HG03432 (cell line): ENCODE data around the gene CDK2.
"Not testable (repeated sequence)": the region's sequence is repeated elsewhere in the genome, so short reads cannot be mapped to it uniquely, and the experiment has no call there.

Source experiments
- ATAC-seq: cut with Tn5 transposase; IDR thresholded peaks from one replicate; pipeline ENCODE4 v1.9.1; 2021; ENCODE audit warnings: mild to moderate bottlenecking, moderate library complexity; ENCODE audit not compliant: unreplicated experiment

Gene CDK2

GRCh38 chr12:55966408-55967281 lies at the start of gene CDK2:
TSS of gene CDK2 (plus strand) at chr12:55966830. CDS start at chr12:55967009, 179 bp downstream.
- ATAC-seq = peak; percentile 97

- ATAC-seq = not testable (repeated sequence)
These were observed 47.6 kb upstream of the CDK2 start for GRCh38 chr12:55919032-55919431.

GRCh38 chr12:55922126-55922525 lies 44.5 kb upstream of the CDK2 start:
- ATAC-seq = no peak

- not testable (repeated sequence) for ATAC-seq
These were observed 43.0 kb upstream of the CDK2 start for GRCh38 chr12:55923648-55924047.

- ATAC-seq = no peak
These were observed 41.3 kb upstream of the CDK2 start for GRCh38 chr12:55925371-55925770.

GRCh38 chr12:55925870-55926737 lies 40.5 kb upstream of the CDK2 start:
- peak; percentile 11 for ATAC-seq

- peak; percentile 55 for ATAC-seq
These were observed 39.7 kb upstream of the CDK2 start for GRCh38 chr12:55926738-55927587.

GRCh38 chr12:55927588-55928502 lies 38.8 kb upstream of the CDK2 start, which contains the start of gene PYM1:
TSS of gene PYM1 (minus strand) at chr12:55927894. CDS start at chr12:55927761, 133 bp downstream.
- peak; percentile 39 for ATAC-seq

- ATAC-seq = peak; percentile 34
These were observed 37.3 kb upstream of the CDK2 start for GRCh38 chr12:55929306-55929791.

- ATAC-seq = peak; percentile 18
These were observed 35.8 kb upstream of the CDK2 start, which contains the start of gene DGKA for GRCh38 chr12:55930771-55931316. TSS of gene DGKA (plus strand) at chr12:55931162. CDS start at chr12:55936504, 5,342 bp downstream.

GRCh38 chr12:55931317-55931779 lies 35.3 kb upstream of the CDK2 start:
- ATAC-seq = no peak

GRCh38 chr12:55931780-55932550 lies 34.7 kb upstream of the CDK2 start:
- ATAC-seq = no peak

GRCh38 chr12:55932551-55932910 lies 34.1 kb upstream of the CDK2 start:
- ATAC-seq = no peak

GRCh38 chr12:55933169-55933798 lies 33.3 kb upstream of the CDK2 start:
- no peak for ATAC-seq

GRCh38 chr12:55933799-55934742 lies 32.6 kb upstream of the CDK2 start:
- ATAC-seq = no peak

- ATAC-seq = no peak
These were observed 31.9 kb upstream of the CDK2 start for GRCh38 chr12:55934773-55935172.

GRCh38 chr12:55935738-55936151 lies 30.9 kb upstream of the CDK2 start:
- ATAC-seq = no peak
